ENCODE measurements around the gene IGFBP3.
"Not testable (repeated sequence)": the region's sequence is repeated elsewhere in the genome, so short reads cannot be mapped to it uniquely, and the experiment has no call there.

Gene IGFBP3

DNA sequence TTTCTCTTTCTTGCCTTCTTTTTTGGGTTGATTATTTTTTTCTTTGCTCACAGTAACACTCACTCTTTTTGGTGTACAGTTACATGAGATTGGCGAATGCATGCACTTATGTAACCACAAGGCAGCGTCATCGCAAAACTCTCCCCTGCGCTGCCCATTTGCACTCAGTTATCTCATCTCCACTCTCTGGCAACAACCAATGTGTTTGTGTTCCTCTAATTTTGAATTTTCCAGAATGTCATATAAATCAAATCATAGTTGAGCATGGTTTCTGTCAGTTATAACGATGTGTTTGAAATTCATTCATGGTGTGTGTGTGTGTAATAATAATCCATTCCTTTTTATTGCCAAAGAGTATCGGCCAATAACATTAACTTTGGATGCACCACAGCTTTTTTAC is 23.0 kb upstream of the IGFBP3 start:
- Histone ChIP-seq H3K27ac (ENCODE audit: low read depth, low read length) (no peak overlapping the region), H3K36me3 (ENCODE audit: control insufficient read depth, insufficient read depth, low read length) (no peaks in the 10 kb centered on the region), H3K4me3 (ENCODE audit: low read depth, low read length) (no peak overlapping the region), H3K9ac (ENCODE audit: low read depth, low read length) (no peak overlapping the region), H3K27me3 (ENCODE audit: control insufficient read depth, insufficient read depth, low read length) (no peaks in the 10 kb centered on the region), H3K9me3 (ENCODE audit: control insufficient read depth, insufficient read depth, low read length) (0 out of 2 replicates have a peak, but pooled peaks cover 3% of the 10 kb centered on the region), H3K4me1 (ENCODE audit: control insufficient read depth, insufficient read depth, low read length) (no peaks in the 10 kb centered on the region)

DNA sequence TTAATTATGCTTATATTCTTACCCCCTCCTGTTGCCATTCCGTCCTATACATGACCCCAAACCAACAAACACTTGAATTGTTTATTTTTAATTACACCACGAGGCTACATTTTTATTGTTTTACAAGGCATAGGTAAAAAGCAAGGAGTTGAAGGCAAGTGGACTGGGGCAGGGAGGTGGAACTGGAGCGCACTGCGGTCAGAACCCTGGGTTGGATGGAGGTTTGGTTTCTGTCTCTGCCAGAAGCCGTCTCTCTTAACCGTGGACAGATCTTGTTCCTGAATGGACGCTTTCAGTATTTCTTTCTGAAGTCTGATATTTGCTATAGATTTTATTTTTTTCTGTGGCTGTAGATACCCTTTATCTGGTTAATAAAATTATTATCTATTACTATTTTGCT is 19.9 kb upstream of the IGFBP3 start:
- no peaks in the 10 kb centered on the region for H3K36me3 ChIP-seq (ENCODE audit: control insufficient read depth, insufficient read depth, low read length)
- H3K9me3 ChIP-seq (ENCODE audit: control insufficient read depth, insufficient read depth, low read length): 0 out of 2 replicates have a peak, but pooled peaks cover 3% of the 10 kb centered on the region
- no peaks in the 10 kb centered on the region for H3K4me1 ChIP-seq (ENCODE audit: control insufficient read depth, insufficient read depth, low read length)
- no peak overlapping the region for H3K4me3 ChIP-seq (ENCODE audit: low read depth, low read length)
- no peak overlapping the region for H3K9ac ChIP-seq (ENCODE audit: low read depth, low read length)
- H3K27ac ChIP-seq (ENCODE audit: low read depth, low read length): no peak overlapping the region
- no peaks in the 10 kb centered on the region for H3K27me3 ChIP-seq (ENCODE audit: control insufficient read depth, insufficient read depth, low read length)

DNA sequence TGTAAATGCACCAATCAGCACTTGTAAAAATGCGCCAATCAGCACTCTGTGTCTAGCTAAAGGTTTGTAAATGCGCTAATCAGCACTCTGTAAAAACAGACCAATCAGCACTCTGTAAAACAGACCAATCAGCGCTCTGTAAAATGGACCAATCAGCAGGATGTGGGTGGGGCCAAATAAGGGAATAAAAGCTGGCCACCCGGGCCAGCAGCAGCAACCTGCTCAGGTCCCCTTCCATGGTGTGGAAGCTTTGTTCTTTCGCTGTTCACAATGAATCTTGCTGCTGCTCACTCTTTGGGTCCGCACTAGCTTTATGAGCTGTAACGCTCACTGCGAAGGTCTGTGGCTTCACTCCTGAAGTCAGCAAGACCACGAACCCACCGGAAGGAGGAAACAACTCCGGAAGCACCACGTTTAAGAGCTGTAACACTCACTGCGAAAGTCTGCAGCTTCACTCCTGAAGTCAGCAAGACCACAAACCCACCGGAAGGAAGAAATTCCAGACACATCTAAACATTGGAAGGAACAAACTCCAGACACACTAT is 19.2 kb upstream of the IGFBP3 start:
- H3K9me3 ChIP-seq (ENCODE audit: control insufficient read depth, insufficient read depth, low read length); H3K9ac ChIP-seq (ENCODE audit: low read depth, low read length); H3K4me3 ChIP-seq (ENCODE audit: low read depth, low read length); H3K27me3 ChIP-seq (ENCODE audit: control insufficient read depth, insufficient read depth, low read length); H3K4me1 ChIP-seq (ENCODE audit: control insufficient read depth, insufficient read depth, low read length); H3K27ac ChIP-seq (ENCODE audit: low read depth, low read length); H3K36me3 ChIP-seq (ENCODE audit: control insufficient read depth, insufficient read depth, low read length): not testable (repeated sequence)

DNA sequence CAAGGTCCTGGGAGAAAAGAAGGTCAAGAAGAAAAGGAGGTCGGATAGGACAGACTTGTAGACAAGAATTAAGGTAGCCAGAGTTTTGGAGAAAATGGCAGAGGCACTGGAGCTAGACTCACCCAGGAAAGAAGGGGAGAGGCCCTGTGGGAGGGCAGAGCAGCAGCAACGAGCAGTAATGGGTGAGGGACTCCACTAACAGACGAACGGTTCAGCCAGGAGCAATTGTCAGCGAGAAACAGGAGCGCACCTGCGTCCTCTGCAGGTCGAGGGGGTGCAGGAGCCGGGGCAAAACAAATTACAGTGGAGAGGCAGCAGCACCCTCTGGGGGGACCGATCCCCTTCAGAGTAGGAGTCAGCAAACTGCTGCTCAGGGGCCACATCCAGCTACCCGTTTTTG is 18.5 kb upstream of the IGFBP3 start:
- H3K9ac ChIP-seq (ENCODE audit: low read depth, low read length): no peak overlapping the region
- H3K9me3 ChIP-seq (ENCODE audit: control insufficient read depth, insufficient read depth, low read length): 0 out of 2 replicates have a peak, but pooled peaks cover 3% of the 10 kb centered on the region

DNA sequence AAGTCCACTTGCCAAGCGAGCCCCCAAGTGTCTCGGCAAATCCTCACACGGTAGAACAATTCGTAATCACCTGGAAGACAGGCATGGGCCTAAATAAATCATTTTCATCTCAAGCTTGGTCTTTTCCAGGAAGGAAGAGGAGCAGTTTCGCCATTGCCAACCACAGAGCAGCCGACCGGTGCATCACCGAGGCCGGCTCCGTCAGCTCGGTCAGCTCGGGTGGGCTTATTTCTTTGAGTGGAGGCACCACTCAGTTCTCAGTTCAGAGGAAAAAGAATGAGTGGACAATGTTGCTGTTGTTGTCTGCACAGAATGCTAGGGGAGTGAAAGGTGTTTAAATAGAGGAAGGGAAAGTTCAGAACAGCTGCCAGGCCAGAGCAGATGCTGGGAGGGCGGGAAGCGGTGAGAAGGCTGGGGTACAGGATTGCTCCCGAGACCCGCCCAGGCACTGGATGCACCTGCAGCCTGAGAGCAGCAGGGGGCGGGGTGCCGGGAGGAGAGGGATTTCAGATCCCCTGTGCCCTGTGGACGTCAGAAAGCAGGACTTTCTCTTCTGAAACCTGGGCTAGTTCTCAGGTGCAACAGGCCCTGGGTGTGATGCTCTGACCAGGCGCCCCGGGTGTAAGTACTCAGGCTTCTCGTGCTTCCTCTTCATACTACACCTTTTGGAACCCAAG is 17.7 kb upstream of the IGFBP3 start:
- H3K4me3 ChIP-seq (ENCODE audit: low read depth, low read length): no peak overlapping the region
- no peaks in the 10 kb centered on the region for H3K36me3 ChIP-seq (ENCODE audit: control insufficient read depth, insufficient read depth, low read length)
- no peaks in the 10 kb centered on the region for H3K4me1 ChIP-seq (ENCODE audit: control insufficient read depth, insufficient read depth, low read length)
- H3K27me3 ChIP-seq (ENCODE audit: control insufficient read depth, insufficient read depth, low read length): no peaks in the 10 kb centered on the region
- no peak overlapping the region for H3K27ac ChIP-seq (ENCODE audit: low read depth, low read length)
- H3K9ac ChIP-seq (ENCODE audit: low read depth, low read length): no peak overlapping the region
- H3K9me3 ChIP-seq (ENCODE audit: control insufficient read depth, insufficient read depth, low read length): 0 out of 2 replicates have a peak, but pooled peaks cover 3% of the 10 kb centered on the region

More for the DNA sequence above, 18.5 kb upstream of the IGFBP3 start:
- no peaks in the 10 kb centered on the region for H3K4me1 ChIP-seq (ENCODE audit: control insufficient read depth, insufficient read depth, low read length)
- H3K36me3 ChIP-seq (ENCODE audit: control insufficient read depth, insufficient read depth, low read length): no peaks in the 10 kb centered on the region
- no peak overlapping the region for H3K4me3 ChIP-seq (ENCODE audit: low read depth, low read length)
- H3K27me3 ChIP-seq (ENCODE audit: control insufficient read depth, insufficient read depth, low read length): no peaks in the 10 kb centered on the region
- H3K27ac ChIP-seq (ENCODE audit: low read depth, low read length): no peak overlapping the region

DNA sequence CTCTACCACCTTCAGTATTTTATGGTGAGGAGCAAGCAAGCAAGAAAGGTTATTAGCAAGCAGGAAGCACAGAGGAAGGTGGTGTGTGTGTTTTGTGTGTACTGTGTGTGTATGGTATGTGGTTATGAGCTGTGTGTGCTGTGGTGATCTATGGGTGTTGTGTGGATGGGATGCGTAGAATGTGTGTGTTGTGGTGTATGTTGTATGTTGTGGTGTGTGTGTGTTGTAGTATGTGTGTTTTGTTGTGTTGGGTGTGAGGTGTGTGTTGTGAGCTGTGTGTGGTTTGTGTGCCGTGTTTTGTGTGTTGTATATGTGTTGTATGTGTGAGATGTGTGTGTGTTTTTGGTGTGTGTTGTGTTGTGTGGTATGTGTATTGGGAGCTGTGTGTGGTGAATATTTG is 16.8 kb upstream of the IGFBP3 start:
- Histone ChIP-seq H3K9me3 (ENCODE audit: control insufficient read depth, insufficient read depth, low read length) (0 out of 2 replicates have a peak, but pooled peaks cover 3% of the 10 kb centered on the region), H3K36me3 (ENCODE audit: control insufficient read depth, insufficient read depth, low read length) (no peaks in the 10 kb centered on the region), H3K27me3 (ENCODE audit: control insufficient read depth, insufficient read depth, low read length) (no peaks in the 10 kb centered on the region), H3K4me1 (ENCODE audit: control insufficient read depth, insufficient read depth, low read length) (no peaks in the 10 kb centered on the region), H3K4me3 (ENCODE audit: low read depth, low read length) (no peak overlapping the region), H3K27ac (ENCODE audit: low read depth, low read length) (no peak overlapping the region), H3K9ac (ENCODE audit: low read depth, low read length) (no peak overlapping the region)

DNA sequence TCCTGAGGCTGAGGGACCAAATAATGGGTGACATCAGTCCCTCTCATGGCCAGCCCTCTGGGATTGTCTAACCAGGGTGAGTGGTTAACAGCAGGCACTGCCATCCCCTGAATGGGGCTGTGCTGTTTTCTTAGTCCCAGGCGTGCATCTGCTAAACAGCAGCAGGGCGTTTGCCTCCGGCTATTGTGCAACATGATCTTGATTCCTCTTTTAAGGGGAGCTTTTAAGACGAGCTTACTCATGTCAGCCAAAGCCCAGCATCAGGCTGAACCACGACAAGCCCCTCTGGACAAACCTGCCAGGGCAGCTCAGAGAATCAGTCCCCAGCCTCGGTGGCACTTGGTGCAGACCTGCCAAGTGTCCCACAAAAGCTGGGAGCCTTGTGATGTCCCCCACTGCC is 16.2 kb upstream of the IGFBP3 start:
- Histone ChIP-seq H3K9me3 (ENCODE audit: control insufficient read depth, insufficient read depth, low read length) (0 out of 2 replicates have a peak, but pooled peaks cover 3% of the 10 kb centered on the region), H3K27me3 (ENCODE audit: control insufficient read depth, insufficient read depth, low read length) (no peaks in the 10 kb centered on the region), H3K27ac (ENCODE audit: low read depth, low read length) (no peak overlapping the region), H3K36me3 (ENCODE audit: control insufficient read depth, insufficient read depth, low read length) (no peaks in the 10 kb centered on the region), H3K4me3 (ENCODE audit: low read depth, low read length) (no peak overlapping the region), H3K9ac (ENCODE audit: low read depth, low read length) (no peak overlapping the region), H3K4me1 (ENCODE audit: control insufficient read depth, insufficient read depth, low read length) (no peaks in the 10 kb centered on the region)

DNA sequence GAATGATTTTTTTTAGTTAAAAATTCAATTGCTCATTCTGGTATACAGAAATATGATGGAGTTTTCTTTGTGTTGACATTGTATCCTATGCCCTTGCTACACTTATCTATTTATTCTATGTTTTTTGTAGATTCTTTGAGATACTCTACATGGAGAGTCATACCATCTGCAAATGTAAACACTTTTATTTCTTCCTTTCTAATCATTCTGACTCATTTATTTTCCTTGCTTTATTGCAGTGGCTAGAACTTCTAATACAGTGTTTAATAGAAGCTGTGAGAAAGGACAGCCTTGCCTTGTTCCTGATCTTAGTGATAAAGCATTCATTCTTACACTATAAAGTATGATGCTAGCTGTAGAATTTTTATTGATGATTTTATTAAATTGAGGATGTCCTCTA is 9.9 kb upstream of the IGFBP3 start:
- H3K27ac ChIP-seq (ENCODE audit: low read depth, low read length): no peak overlapping the region
- H3K4me3 ChIP-seq (ENCODE audit: low read depth, low read length): no peak overlapping the region
- no peaks in the 10 kb centered on the region for H3K36me3 ChIP-seq (ENCODE audit: control insufficient read depth, insufficient read depth, low read length)

DNA sequence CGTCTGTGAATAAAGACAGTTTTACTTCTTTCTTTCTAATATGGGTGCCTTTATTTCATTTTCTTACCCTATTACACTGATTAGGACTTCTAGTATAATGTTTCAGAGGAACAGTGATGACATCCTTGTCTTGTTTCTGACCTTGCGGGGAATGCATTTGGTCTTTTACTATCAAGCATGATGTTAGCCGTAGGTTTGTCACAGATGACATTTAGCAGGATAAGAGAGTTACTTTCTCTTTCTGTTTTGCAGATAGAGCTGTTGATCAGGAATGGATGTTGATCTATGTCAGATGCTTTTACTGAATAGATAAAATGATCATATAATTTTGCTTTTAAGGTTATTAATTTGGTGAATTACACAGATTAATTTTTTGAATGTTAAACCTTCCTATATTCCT is 6.6 kb upstream of the IGFBP3 start:
- Histone ChIP-seq H3K27me3 (ENCODE audit: control insufficient read depth, insufficient read depth, low read length) (peaks cover 11% of the 10 kb centered on the region), H3K9ac (ENCODE audit: low read depth, low read length) (no peak overlapping the region), H3K36me3 (ENCODE audit: control insufficient read depth, insufficient read depth, low read length) (no peaks in the 10 kb centered on the region), H3K9me3 (ENCODE audit: control insufficient read depth, insufficient read depth, low read length) (no peaks in the 10 kb centered on the region), H3K27ac (ENCODE audit: low read depth, low read length) (no peak overlapping the region), H3K4me3 (ENCODE audit: low read depth, low read length) (no peak overlapping the region), H3K4me1 (ENCODE audit: control insufficient read depth, insufficient read depth, low read length) (peaks cover 20% of the 10 kb centered on the region)

More for the DNA sequence above, 9.9 kb upstream of the IGFBP3 start:
- Histone ChIP-seq H3K4me1 (ENCODE audit: control insufficient read depth, insufficient read depth, low read length) (no peaks in the 10 kb centered on the region), H3K9me3 (ENCODE audit: control insufficient read depth, insufficient read depth, low read length) (no peaks in the 10 kb centered on the region), H3K27me3 (ENCODE audit: control insufficient read depth, insufficient read depth, low read length) (no peaks in the 10 kb centered on the region; the same call in 1 of the 2 replicates), H3K9ac (ENCODE audit: low read depth, low read length) (no peak overlapping the region)

DNA sequence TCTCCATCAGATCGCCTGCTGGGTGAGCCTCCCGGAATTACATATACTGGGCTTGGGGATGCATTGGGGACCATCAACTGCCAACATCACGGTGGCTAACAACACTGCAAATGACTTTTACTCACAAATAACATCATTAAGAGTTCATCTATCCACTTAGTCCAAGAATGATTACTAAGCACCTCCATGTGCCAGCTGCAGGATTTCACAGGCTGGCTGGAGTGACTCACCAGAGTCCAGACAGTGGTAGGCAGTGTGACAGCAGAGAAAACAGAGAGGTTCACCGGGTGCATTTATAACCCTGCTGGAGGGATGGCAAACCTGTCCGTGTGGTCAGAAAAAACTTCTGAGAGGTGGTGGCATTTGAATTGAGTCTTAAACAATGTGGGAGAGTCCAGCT is 3.2 kb upstream of the IGFBP3 start:
- Histone ChIP-seq H3K9ac (ENCODE audit: low read depth, low read length) (no peak overlapping the region), H3K9me3 (ENCODE audit: control insufficient read depth, insufficient read depth, low read length) (no peaks in the 10 kb centered on the region), H3K4me3 (ENCODE audit: low read depth, low read length) (no peak overlapping the region), H3K36me3 (ENCODE audit: control insufficient read depth, insufficient read depth, low read length) (no peaks in the 10 kb centered on the region), H3K4me1 (ENCODE audit: control insufficient read depth, insufficient read depth, low read length) (peaks cover 37% of the 10 kb centered on the region), H3K27me3 (ENCODE audit: control insufficient read depth, insufficient read depth, low read length) (peaks cover 45% of the 10 kb centered on the region), H3K27ac (ENCODE audit: low read depth, low read length) (no peak overlapping the region)

DNA sequence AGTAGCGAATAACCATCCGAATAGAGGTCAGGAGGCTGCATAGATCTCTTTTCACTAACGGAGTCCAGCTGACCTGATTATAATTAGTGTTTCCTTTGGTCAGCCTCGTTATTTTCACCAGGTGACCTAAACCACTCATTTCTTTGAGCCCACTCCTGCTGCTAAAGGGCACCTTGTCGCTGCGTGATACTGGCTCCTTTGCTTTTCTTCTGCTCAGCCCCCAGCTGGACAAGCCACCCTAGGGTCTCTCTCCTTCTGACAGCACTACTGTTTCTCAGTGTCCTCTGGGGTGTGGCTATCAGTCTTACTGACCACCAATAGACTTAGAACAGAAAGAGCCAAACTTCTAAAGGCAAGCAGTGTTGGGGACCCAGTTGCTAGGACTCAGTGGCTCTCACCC is 2.7 kb upstream of the IGFBP3 start:
- no peaks in the 10 kb centered on the region for H3K9me3 ChIP-seq (ENCODE audit: control insufficient read depth, insufficient read depth, low read length)
- peaks cover 49% of the 10 kb centered on the region for H3K27me3 ChIP-seq (ENCODE audit: control insufficient read depth, insufficient read depth, low read length)
- peaks cover 41% of the 10 kb centered on the region for H3K4me1 ChIP-seq (ENCODE audit: control insufficient read depth, insufficient read depth, low read length)
- H3K4me3 ChIP-seq (ENCODE audit: low read depth, low read length): peak overlapping the region; percentile 47
- H3K9ac ChIP-seq (ENCODE audit: low read depth, low read length): no peak overlapping the region
- H3K27ac ChIP-seq (ENCODE audit: low read depth, low read length): peak overlapping the region; percentile 11
- no peaks in the 10 kb centered on the region for H3K36me3 ChIP-seq (ENCODE audit: control insufficient read depth, insufficient read depth, low read length)

Measured in HUES48 (cell line).